Astrocyte of the spinal cord (primary cell): ENCODE data around the gene OR56A1.

ENCODE experiments used
- DNase-seq: peaks from one replicate; pipeline ENCODE4 v3.0.0; 2011; ENCODE audit warnings: low read depth, low spot score
- H3K4me3 ChIP-seq: 2 replicates; pipeline ENCODE4 v1.5.1; 2011; ENCODE audit warnings: low read depth, mild to moderate bottlenecking, low read length, moderate library complexity
- in situ Hi-C: cut with HindIII; loops from 2 replicates; pipeline ENCODE4 v1.10.0; 2017; ENCODE audit warnings: low sequenced_read_pairs
- TF ChIP-seq, protein P1 (sequence below): IDR thresholded peaks from 2 replicates; pipeline ENCODE4 v1.5.1; 2012; ENCODE audit warnings: low read depth, mild to moderate bottlenecking, low read length, inconsistent platforms

Gene OR56A1

DNA sequence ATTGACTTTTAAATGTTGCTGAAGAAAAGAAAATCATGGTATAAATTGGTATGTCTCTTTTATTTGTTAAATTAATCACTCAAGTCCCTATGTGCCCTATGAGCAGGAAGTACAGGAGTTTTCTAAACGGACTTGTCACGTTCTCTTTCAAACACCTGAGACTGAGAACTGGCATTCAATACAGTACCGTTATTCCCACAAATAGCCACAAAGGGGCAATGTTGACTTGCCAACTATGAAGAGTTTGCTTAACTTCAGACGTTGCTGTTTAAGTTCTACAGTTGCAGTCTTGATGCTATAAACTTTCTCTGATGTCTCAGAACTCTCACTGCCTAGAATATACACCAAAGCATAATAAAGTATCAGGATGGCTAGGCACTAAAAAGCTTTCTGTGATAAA, 7.6 kb downstream of the OR56A1 start:
- DNase-seq = peak; percentile 19
- TF ChIP-seq, protein P1, sequence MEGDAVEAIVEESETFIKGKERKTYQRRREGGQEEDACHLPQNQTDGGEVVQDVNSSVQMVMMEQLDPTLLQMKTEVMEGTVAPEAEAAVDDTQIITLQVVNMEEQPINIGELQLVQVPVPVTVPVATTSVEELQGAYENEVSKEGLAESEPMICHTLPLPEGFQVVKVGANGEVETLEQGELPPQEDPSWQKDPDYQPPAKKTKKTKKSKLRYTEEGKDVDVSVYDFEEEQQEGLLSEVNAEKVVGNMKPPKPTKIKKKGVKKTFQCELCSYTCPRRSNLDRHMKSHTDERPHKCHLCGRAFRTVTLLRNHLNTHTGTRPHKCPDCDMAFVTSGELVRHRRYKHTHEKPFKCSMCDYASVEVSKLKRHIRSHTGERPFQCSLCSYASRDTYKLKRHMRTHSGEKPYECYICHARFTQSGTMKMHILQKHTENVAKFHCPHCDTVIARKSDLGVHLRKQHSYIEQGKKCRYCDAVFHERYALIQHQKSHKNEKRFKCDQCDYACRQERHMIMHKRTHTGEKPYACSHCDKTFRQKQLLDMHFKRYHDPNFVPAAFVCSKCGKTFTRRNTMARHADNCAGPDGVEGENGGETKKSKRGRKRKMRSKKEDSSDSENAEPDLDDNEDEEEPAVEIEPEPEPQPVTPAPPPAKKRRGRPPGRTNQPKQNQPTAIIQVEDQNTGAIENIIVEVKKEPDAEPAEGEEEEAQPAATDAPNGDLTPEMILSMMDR = peak; percentile 23
- no peak overlapping the region for H3K4me3 ChIP-seq
- in situ Hi-C loops = no loop called here

DNA sequence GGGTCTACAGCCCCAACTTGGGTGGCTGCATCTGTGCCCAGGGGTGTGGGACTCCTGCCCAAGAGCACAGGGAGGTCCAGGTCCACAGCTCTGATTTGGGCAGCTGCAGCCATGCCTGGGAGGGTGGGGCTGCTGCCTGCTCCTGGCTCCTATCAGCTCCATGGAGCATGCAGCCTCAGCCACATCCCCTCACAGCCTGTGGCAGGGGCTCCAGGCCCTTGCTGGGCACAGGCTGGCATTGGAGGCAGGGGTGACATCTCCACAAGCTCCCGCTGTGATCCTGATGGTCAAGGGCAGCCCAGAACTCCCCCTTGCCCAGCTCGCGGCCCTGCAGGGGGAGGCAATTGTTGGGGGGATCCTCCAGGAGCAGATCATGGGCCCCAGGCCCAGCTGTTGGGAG, 17.5 kb downstream of the OR56A1 start:
- TF ChIP-seq, protein P1 = no peak
- DNase-seq = no peak
- no peak overlapping the region for H3K4me3 ChIP-seq
- in situ Hi-C loops = no loop called here

DNA sequence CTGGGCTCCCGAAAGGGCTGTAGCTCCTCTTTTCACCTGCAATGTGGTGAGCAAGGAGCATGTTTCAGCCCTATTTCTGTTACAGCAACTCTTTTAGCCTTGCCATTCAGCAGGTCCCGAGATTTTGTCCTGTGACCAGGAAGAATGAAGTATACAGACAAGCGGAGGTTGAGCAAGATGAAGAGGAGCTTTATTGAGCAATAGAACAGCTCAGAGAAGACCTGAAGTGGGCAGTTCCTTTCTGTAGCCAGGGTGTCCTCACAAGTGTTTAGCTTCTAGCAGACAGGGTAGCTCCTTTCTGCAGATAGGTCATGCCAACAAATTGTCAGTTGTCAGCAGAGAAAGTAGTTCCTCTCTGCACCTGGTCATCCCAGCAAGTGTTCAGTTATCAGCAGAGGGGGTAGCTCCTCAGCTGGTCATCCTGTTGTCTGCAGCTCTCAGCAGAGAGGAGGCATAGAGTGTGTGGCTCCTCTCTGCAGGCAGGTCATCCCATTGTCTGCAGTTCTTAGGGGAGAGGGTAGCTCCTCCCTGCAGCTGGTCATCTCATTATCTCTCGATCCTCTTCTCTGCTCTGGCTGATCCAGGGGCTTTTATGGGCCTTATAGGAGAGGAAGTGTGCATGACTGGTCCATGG, 18.4 kb downstream of the OR56A1 start:
- H3K4me3 ChIP-seq = no peak overlapping the region
- no peak for DNase-seq
- TF ChIP-seq, protein P1 = no peak
- in situ Hi-C loops = no loop called here

DNA sequence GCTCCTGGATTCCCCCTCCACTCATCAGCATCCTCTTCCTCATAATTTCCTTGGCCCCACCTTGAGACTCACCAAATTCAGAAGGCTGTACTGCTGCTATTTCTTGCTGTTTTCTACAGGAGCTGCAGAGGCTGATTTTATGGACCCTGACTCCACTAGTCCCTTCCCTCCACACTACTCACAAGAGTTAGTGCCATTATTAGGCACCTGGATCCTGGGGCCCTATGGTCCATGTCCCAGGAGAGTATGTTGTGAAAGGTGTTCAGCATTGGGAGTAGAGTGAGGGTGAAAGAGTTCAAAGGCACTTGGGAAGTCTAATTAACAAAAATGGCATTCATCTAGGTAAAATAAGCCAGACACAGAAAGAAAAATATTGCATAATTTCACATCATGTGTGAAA, 23.7 kb downstream of the OR56A1 start, which contains the start of gene OR56A4:
OR56A4 (minus strand) TSS at position 101 of the 400 bp plus-strand sequence. CDS start 3,954 bp downstream, outside the sequence.
- TF ChIP-seq, protein P1 = no peak
- H3K4me3 ChIP-seq = no peak within 1 kb of the TSS
- no peak for DNase-seq
- in situ Hi-C loops = no loop called here

DNA sequence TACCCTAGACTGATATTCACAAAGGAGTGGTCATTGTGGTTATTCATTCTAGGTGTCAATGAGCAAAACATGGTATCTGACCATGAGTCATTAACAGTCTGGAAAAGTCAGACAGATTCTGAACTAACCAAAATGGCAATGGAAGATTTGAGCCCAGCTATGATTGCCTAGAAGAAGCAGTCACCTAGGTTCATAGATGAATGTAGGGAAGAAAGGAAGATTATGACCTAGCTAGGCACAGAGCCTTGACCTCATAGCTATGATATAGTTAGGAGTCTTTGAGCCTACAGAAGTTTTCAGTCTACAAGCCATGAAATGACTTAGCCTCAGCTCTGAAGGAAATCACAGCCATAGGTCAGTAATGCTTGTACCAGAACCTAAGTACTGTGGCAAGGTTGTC, 24.2 kb downstream of the OR56A1 start:
- H3K4me3 ChIP-seq = no peak overlapping the region
- TF ChIP-seq, protein P1 = no peak
- in situ Hi-C loops = no loop called here

DNA sequence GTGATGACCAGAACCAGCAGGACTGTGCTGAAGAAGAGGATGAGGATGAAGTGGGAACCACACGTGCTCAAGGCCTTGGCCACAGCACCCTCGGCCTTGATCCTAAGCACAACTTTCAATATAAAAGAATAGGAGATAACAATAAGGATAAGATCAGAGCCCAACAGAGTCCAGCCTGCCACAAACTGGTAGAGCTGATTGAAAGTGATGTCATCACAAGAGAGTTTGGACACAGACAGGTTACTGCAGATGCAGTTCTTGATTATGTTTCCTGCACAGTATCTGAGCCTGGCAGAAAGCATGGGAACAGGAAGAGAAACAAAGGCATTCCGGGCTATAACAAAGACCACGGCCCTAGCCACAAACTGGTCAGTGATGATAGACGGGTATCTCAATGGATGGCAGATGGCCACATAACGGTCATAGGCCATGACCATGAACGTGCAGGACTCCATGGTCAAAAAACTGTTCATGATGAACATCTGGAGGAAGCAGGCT, 28.3 kb downstream of the OR56A1 start:
- H3K4me3 ChIP-seq = no peak overlapping the region
- in situ Hi-C loops = no loop called here
- no peak for DNase-seq
- TF ChIP-seq, protein P1 = no peak

More for the DNA sequence above, 24.2 kb downstream of the OR56A1 start:
- DNase-seq = no peak
